Endothelial cell (in vitro differentiated cells): Measurements from ENCODE around the gene HRH4. TPM values are rescaled to one million over a fixed set of nuclear protein-coding genes. Genes with fewer than 3 reads are reported as not detected.

Experiments
- DNase-seq: peaks from one replicate; pipeline ENCODE4 v3.0.0; 2021; ENCODE audit warnings: low spot score
- H3K27ac Mint-ChIP-seq: one replicate; pipeline ENCODE4 v1.8.0; 2021; ENCODE audit warnings: mixed read lengths, inconsistent platforms; ENCODE audit not compliant: unreplicated experiment
- H3K27me3 Mint-ChIP-seq: one replicate; pipeline ENCODE4 v1.8.0; 2021; ENCODE audit warnings: mild to moderate bottlenecking, moderate library complexity, mixed read lengths, inconsistent platforms; ENCODE audit not compliant: unreplicated experiment
- H3K36me3 Mint-ChIP-seq: one replicate; pipeline ENCODE4 v1.8.0; 2021; ENCODE audit warnings: mild to moderate bottlenecking, low read depth, mixed read lengths, inconsistent platforms; ENCODE audit not compliant: unreplicated experiment
- H3K4me1 Mint-ChIP-seq: one replicate; pipeline ENCODE4 v1.8.0; 2021; ENCODE audit warnings: mild to moderate bottlenecking, mixed read lengths, inconsistent platforms; ENCODE audit not compliant: unreplicated experiment
- H3K4me3 Mint-ChIP-seq: one replicate; pipeline ENCODE4 v1.8.0; 2021; ENCODE audit warnings: mild to moderate bottlenecking, mixed read lengths, inconsistent platforms; ENCODE audit not compliant: unreplicated experiment
- H3K9me3 Mint-ChIP-seq: one replicate; pipeline ENCODE4 v1.8.0; 2021; ENCODE audit warnings: mixed read lengths, inconsistent platforms; ENCODE audit not compliant: unreplicated experiment
- CTCF ChIP-seq: fragments of 200-600 bp; sonication (generic); IDR thresholded peaks from one replicate; pipeline ENCODE4 v1.5.0; 2021; ENCODE audit warnings: antibody characterized with exemption; ENCODE audit not compliant: unreplicated experiment
- total RNA-seq: library from RNA; stranded (reverse); fragmentation: NEBNext Ultra II Directional; extraction: Animal tissue kit (Norgen Biotek cat#: 25700); gene quantifications from one replicate; pipeline ENCODE4 v1.2.1, GENCODE V29; 2021; ENCODE audit not compliant: unreplicated experiment

Gene HRH4
- total RNA-seq, 1 donor from 2014 or later: not detected

- no peaks in the 10 kb centered on the region for H3K9me3 Mint-ChIP-seq
- no peak overlapping the region for H3K27ac Mint-ChIP-seq
- no peak for TF ChIP-seq CTCF
- no peaks in the 10 kb centered on the region for H3K4me1 Mint-ChIP-seq
- no peaks in the 10 kb centered on the region for H3K36me3 Mint-ChIP-seq
- H3K27me3 Mint-ChIP-seq: peaks cover 4% of the 10 kb centered on the region
- DNase-seq: no peak
- H3K4me3 Mint-ChIP-seq: no peak overlapping the region
These were observed 34.1 kb downstream of the HRH4 start for GRCh38 chr18:24494586-24494985.

- H3K27me3 Mint-ChIP-seq: peaks cover 4% of the 10 kb centered on the region
- no peak for TF ChIP-seq CTCF
- no peak for DNase-seq
- no peak overlapping the region for H3K4me3 Mint-ChIP-seq
- no peak overlapping the region for H3K27ac Mint-ChIP-seq
- H3K4me1 Mint-ChIP-seq: no peaks in the 10 kb centered on the region
- H3K9me3 Mint-ChIP-seq: no peaks in the 10 kb centered on the region
- no peaks in the 10 kb centered on the region for H3K36me3 Mint-ChIP-seq
These were observed 36.8 kb downstream of the HRH4 start for GRCh38 chr18:24497031-24497754.

- DNase-seq: no peak
- peaks cover 3% of the 10 kb centered on the region for H3K27me3 Mint-ChIP-seq
These were observed 39.4 kb downstream of the HRH4 start for GRCh38 chr18:24499814-24500213.

GRCh38 chr18:24500217-24500616, 39.8 kb downstream of the HRH4 start:
- no peak overlapping the region for H3K27ac Mint-ChIP-seq

More at GRCh38 chr18:24499814-24500213, 39.4 kb downstream of the HRH4 start:
- H3K27ac Mint-ChIP-seq: no peak overlapping the region
- no peak overlapping the region for H3K4me3 Mint-ChIP-seq
- no peaks in the 10 kb centered on the region for H3K9me3 Mint-ChIP-seq
- no peaks in the 10 kb centered on the region for H3K36me3 Mint-ChIP-seq
- no peaks in the 10 kb centered on the region for H3K4me1 Mint-ChIP-seq
- TF ChIP-seq CTCF: no peak

More at GRCh38 chr18:24500217-24500616, 39.8 kb downstream of the HRH4 start:
- Mint-ChIP-seq H3K36me3 (no peaks in the 10 kb centered on the region), H3K4me1 (no peaks in the 10 kb centered on the region), H3K4me3 (no peak overlapping the region), H3K9me3 (no peaks in the 10 kb centered on the region), H3K27me3 (peaks cover 3% of the 10 kb centered on the region)
- no peak for DNase-seq
- TF ChIP-seq CTCF: no peak
